K562 (cell line): ENCODE measurements around the gene FDX2. TPM values are rescaled to one million over a fixed set of nuclear protein-coding genes. Genes with fewer than 3 reads are reported as not detected.
A peak's percentile ranks its signal among the peaks of the same experiment; 100 is the strongest.

Experiments
- ARHGAP35 ChIP-seq: fragments of 450-650 bp; IDR thresholded peaks from 2 replicates; pipeline ENCODE4 v1.6.1; 2018; ENCODE audit not compliant: partially characterized antibody
- CTBP1 ChIP-seq: fragments of 450-650 bp; IDR thresholded peaks from 2 replicates; pipeline ENCODE4 v1.6.1; 2016; ENCODE audit warnings: borderline replicate concordance
- JUN ChIP-seq, 2 experiments: sonication (generic) in 1 of 2; formaldehyde crosslinking in 1 of 2; IDR thresholded peaks; 2 replicates each; pipeline versions ENCODE4 v1.6.1 to v1.8.0; 2012 to 2022; ENCODE audit warnings: borderline replicate concordance in 2 of 2, mild to moderate bottlenecking in 2 of 2, improper control_type of control experiment in 1 of 2, low read depth in 1 of 2, low read length in 1 of 2, missing genetic modification reagents in 1 of 2
- SMAD3 ChIP-seq: fragments of 450-650 bp; formaldehyde crosslinking; conservative IDR thresholded peaks from 2 replicates; pipeline ENCODE4 v1.4.0; 2020; ENCODE audit warnings: mild to moderate bottlenecking
- SMAD4 ChIP-seq: fragments of 250-450 bp; sonication (Bioruptor Pico); conservative IDR thresholded peaks from 2 replicates; pipeline ENCODE4 v1.8.0; 2021; ENCODE audit warnings: inconsistent platforms, mild to moderate bottlenecking, moderate library complexity
- SMARCA5 ChIP-seq: fragments of 450-650 bp; IDR thresholded peaks from 2 replicates; pipeline ENCODE4 v1.6.1; 2016
- SMARCC2 ChIP-seq: fragments of 450-650 bp; IDR thresholded peaks from 2 replicates; pipeline ENCODE4 v1.6.1; 2017; ENCODE audit warnings: antibody characterized with exemption, moderate library complexity, mild to moderate bottlenecking, low read depth
- WHSC1 ChIP-seq: IDR thresholded peaks from one replicate; pipeline ENCODE4 v1.6.1; 2012; ENCODE audit warnings: low read length, control low read depth, inconsistent platforms
- ZFP36 ChIP-seq: fragments of 150-350 bp; IDR thresholded peaks from 2 replicates; pipeline ENCODE4 v1.6.1; 2018; ENCODE audit warnings: low read length, low read depth; ENCODE audit not compliant: partially characterized antibody
- ZNF143 ChIP-seq: sonication (generic); formaldehyde crosslinking; IDR thresholded peaks from 2 replicates; pipeline ENCODE4 v1.9.0; 2022; ENCODE audit warnings: mild to moderate bottlenecking, missing genetic modification reagents
- ZNF436 ChIP-seq: fragments of 250-450, 450-650 bp; sonication (Bioruptor Pico); formaldehyde crosslinking; IDR thresholded peaks from 2 replicates; pipeline ENCODE4 v1.7.0; 2020; ENCODE audit warnings: mild to moderate bottlenecking
- polyA plus RNA-seq, 8 experiments: library from polyadenylated mRNA; depleted of rRNA in 4 of 8; stranded (reverse) in 5 of 8; unstranded in 3 of 8; fragments of >200 nt; fragmentation: Nextera tagmentation in 2 of 8; fragmentation: Illumina TruSeq in 1 of 8; extraction: Ambion mirVana in 2 of 8; extraction: Trizol in 1 of 8; gene quantifications; 2 replicates each; pipeline versions ENCODE4 v1.2.1 to v1.2.3, GENCODE V29; 2011 to 2014; ENCODE audit warnings: inconsistent platforms in 1 of 8, missing spikeins in 1 of 8
- total RNA-seq, 7 experiments: library from RNA; depleted of rRNA in 6 of 7; stranded (reverse); fragments of >200 nt in 6 of 7; fragmentation: Illumina TruSeq in 2 of 7; extraction: Trizol in 2 of 7; gene quantifications; 2 replicates each; pipeline versions ENCODE4 v1.2.1 to v1.2.3, GENCODE V29; 2011 to 2021; ENCODE audit warnings: low replicate concordance in 1 of 7
- TF ChIP-seq, protein P1 (sequence below): fragments of 250-450 bp; sonication (Bioruptor Pico); IDR thresholded peaks from 2 replicates; pipeline ENCODE4 v1.4.0; 2020; ENCODE audit warnings: mild to moderate bottlenecking
- TF ChIP-seq, protein P2 (sequence below): fragments of 250-450 bp; sonication (Bioruptor Pico); IDR thresholded peaks from 2 replicates; pipeline ENCODE4 v1.5.1; 2021; ENCODE audit warnings: mild to moderate bottlenecking
- TF ChIP-seq, protein P3 (sequence below): fragments of 250-450 bp; sonication (Bioruptor Pico); IDR thresholded peaks from 2 replicates; pipeline ENCODE4 v1.5.0; 2021
- TF ChIP-seq, protein P4 (sequence below): fragments of 250-450 bp; sonication (Bioruptor Pico); IDR thresholded peaks from 2 replicates; pipeline ENCODE4 v1.9.0; 2021; ENCODE audit warnings: mild to moderate bottlenecking
- TF ChIP-seq, protein P5 (sequence below): IDR thresholded peaks from 2 replicates; pipeline ENCODE4 v1.6.1; 2012; ENCODE audit warnings: low read depth, low read length, improper control_type of control experiment, borderline replicate concordance

Gene FDX2
- total and polyA plus RNA-seq, 9 of the 15 experiments (the other 6 are each of a cell fraction or from before 2014, with no cell fraction given), result 2.5 to 49.8 (median 29.7) TPM

DNA sequence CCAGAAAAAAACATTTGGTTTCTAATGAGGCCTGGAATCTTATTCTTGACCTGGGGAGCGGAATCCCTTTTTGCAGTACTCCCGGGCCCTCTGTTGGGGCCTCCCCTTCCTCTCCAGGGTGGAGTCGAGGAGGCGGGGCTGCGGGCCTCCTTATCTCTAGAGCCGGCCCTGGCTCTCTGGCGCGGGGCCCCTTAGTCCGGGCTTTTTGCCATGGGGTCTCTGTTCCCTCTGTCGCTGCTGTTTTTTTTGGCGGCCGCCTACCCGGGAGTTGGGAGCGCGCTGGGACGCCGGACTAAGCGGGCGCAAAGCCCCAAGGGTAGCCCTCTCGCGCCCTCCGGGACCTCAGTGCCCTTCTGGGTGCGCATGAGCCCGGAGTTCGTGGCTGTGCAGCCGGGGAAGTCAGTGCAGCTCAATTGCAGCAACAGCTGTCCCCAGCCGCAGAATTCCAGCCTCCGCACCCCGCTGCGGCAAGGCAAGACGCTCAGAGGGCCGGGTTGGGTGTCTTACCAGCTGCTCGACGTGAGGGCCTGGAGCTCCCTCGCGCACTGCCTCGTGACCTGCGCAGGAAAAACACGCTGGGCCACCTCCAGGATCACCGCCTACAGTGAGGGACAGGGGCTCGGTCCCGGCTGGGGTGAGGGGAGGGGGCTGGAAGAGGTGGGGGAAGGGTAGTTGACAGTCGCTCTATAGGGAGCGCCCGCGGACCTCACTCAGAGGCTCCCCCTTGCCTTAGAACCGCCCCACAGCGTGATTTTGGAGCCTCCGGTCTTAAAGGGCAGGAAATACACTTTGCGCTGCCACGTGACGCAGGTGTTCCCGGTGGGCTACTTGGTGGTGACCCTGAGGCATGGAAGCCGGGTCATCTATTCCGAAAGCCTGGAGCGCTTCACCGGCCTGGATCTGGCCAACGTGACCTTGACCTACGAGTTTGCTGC lies 28.7 kb downstream of the FDX2 start, which contains the start of gene ICAM4 (continued):
- TF ChIP-seq, protein P1, sequence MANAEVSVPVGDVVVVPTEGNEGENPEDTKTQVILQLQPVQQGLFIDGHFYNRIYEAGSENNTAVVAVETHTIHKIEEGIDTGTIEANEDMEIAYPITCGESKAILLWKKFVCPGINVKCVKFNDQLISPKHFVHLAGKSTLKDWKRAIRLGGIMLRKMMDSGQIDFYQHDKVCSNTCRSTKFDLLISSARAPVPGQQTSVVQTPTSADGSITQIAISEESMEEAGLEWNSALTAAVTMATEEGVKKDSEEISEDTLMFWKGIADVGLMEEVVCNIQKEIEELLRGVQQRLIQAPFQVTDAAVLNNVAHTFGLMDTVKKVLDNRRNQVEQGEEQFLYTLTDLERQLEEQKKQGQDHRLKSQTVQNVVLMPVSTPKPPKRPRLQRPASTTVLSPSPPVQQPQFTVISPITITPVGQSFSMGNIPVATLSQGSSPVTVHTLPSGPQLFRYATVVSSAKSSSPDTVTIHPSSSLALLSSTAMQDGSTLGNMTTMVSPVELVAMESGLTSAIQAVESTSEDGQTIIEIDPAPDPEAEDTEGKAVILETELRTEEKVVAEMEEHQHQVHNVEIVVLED, result no peak
- no peak for TF ChIP-seq ZNF436
- TF ChIP-seq SMAD4, result 0 out of 2 replicates have a peak, but pooled peaks have one; percentile 46
- TF ChIP-seq SMARCA5, result peak; percentile 30; the same call in 1 of the 2 replicates
- TF ChIP-seq, protein P2, sequence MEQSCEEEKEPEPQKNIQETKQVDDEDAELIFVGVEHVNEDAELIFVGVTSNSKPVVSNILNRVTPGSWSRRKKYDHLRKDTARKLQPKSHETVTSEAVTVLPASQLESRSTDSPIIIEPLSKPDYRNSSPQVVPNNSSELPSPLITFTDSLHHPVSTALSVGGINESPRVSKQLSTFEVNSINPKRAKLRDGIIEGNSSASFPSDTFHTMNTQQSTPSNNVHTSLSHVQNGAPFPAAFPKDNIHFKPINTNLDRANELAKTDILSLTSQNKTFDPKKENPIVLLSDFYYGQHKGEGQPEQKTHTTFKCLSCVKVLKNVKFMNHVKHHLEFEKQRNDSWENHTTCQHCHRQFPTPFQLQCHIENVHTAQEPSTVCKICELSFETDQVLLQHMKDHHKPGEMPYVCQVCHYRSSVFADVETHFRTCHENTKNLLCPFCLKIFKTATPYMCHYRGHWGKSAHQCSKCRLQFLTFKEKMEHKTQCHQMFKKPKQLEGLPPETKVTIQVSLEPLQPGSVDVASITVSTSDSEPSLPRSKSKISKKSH (CRISPR knock-in tag), result peak; percentile 74; the same call in 1 of the 2 replicates
- TF ChIP-seq ZNF143 (CRISPR knock-in tag), result peak; percentile 54
- TF ChIP-seq SMAD3 (CRISPR knock-in tag), result 0 out of 2 replicates have a peak, but pooled peaks have one; percentile 22
- TF ChIP-seq, protein P3, sequence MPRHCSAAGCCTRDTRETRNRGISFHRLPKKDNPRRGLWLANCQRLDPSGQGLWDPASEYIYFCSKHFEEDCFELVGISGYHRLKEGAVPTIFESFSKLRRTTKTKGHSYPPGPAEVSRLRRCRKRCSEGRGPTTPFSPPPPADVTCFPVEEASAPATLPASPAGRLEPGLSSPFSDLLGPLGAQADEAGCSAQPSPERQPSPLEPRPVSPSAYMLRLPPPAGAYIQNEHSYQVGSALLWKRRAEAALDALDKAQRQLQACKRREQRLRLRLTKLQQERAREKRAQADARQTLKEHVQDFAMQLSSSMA (CRISPR knock-in tag), result peak; percentile 82; the same call in 1 of the 2 replicates
- TF ChIP-seq, protein P4, sequence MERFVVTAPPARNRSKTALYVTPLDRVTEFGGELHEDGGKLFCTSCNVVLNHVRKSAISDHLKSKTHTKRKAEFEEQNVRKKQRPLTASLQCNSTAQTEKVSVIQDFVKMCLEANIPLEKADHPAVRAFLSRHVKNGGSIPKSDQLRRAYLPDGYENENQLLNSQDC (CRISPR knock-in tag), result no peak
- peak; percentile 21; the same call in 1 of the 2 replicates for TF ChIP-seq CTBP1
- no peak for TF ChIP-seq JUN (IDR thresholded peaks at IDR 0.05; ENCODE audit: borderline replicate concordance, low read depth, low read length)
- peak; percentile 26; the same call in 1 of the 2 replicates for TF ChIP-seq JUN (CRISPR knock-in tag; IDR thresholded peaks at IDR 0.05; ENCODE audit: borderline replicate concordance)
- TF ChIP-seq ARHGAP35, result no peak
- TF ChIP-seq WHSC1, result no peak
- TF ChIP-seq SMARCC2, result no peak
- peak; percentile 65 for TF ChIP-seq ZFP36
- TF ChIP-seq, protein P5, sequence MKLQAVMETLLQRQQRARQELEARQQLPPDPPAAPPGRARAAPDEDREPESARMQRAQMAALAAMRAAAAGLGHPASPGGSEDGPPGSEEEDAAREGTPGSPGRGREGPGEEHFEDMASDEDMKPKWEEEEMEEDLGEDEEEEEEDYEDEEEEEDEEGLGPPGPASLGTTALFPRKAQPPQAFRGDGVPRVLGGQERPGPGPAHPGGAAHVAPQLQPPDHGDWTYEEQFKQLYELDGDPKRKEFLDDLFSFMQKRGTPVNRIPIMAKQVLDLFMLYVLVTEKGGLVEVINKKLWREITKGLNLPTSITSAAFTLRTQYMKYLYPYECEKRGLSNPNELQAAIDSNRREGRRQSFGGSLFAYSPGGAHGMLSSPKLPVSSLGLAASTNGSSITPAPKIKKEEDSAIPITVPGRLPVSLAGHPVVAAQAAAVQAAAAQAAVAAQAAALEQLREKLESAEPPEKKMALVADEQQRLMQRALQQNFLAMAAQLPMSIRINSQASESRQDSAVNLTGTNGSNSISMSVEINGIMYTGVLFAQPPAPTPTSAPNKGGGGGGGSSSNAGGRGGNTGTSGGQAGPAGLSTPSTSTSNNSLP, result no peak
